GM19324 (cell line): ENCODE data around the gene CD84.
"Not testable (repeated sequence)": the region's sequence is repeated elsewhere in the genome, so short reads cannot be mapped to it uniquely, and the experiment has no call there.

ENCODE experiments used
- ATAC-seq: cut with Tn5 transposase; IDR thresholded peaks from one replicate; pipeline ENCODE4 v1.9.1; 2021; ENCODE audit warnings: mild to moderate bottlenecking, moderate library complexity; ENCODE audit not compliant: unreplicated experiment, low FRiP score

The CD84 gene

DNA sequence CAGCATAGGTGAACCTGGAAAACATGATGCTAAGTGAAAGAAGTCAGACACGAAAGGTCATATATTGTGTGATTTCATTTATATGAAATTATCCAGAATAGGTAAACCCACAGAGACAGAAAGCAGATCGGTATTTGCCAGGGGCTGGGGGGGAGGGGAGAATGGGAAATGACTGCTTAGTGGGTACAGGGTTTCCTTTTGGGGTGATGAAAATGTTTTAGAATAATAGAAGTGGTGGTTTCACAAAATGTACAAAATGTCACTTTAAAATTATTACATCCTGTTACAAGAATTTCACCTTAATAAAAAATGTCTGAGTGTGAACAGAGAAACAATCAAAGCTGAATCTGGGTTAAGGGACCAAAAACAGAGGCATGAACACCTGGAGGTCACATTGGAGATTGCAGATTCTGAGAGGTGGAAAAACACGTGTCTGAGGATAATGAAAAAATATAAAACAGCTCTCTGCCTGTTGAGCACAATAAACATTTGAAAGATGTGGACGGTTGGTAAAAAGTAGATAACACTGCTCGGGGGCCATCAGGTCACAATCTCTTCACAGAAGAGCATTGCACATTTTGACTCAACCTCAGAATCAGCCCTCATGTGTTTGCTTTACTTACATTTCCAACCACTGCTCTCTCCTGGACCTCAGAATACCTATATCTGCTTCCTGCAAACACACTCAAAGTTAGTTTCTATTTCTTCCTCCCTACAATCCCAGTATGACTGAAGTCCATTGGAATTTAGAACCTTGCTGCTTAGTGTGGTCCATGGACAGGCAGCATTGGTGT is 59.5 kb downstream of the CD84 start:
- no peak for ATAC-seq

DNA sequence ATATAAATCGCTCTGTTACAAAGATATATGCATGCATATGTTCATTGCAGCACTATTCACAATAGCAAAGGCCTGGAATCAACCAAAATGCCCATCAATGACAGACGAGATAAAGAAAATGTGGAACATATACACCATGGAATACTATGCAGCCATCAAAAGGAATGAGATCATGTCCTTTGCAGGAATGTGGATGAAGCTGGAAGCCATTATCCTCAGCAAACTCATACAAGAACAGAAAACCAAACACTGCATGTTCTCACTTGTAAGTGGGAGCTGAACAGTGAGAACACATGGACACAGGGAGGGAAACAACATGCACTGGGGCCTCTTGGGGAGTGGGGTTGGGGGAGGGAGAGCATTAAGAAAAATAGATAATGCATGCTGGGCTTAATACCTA is 61.8 kb downstream of the CD84 start:
- ATAC-seq, result not testable (repeated sequence)

DNA sequence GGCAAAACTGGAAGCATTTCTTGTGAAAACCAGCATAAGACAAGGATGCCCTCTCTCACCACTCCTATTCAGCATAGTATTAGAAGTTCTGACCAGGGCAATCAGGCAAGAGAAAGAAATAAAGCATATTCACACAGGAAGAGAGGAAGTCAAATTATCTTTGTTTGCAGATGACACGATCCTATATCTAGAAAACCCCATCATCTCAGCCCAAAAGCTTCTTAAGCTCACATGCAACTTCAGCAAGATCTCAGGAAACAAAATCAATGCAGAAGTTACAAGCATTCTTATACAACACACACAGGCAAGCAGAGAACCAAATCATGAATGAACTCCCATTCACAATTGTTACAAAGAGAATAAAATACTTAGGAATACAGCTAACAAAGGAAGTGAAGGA is 63.4 kb downstream of the CD84 start:
- ATAC-seq, result not testable (repeated sequence)

DNA sequence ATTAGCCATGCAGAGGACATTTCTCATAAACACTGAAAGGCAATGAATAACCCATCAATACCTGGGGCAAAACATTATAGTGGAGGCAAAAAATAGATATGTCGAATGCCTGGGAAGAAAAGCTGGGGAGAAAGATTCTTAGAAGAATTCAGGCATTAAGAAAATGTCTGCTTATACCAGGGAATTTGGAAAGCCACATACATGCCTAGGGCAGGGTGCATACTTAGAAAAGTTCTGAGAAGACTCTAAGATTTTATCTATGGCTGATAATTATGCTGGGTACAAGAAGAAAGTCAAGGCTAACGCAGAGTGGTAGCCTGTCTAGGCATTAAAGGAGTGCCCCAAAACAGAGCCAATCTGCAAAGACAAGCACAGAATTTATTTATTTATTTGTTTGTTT is 74.6 kb downstream of the CD84 start:
- no peak for ATAC-seq

DNA sequence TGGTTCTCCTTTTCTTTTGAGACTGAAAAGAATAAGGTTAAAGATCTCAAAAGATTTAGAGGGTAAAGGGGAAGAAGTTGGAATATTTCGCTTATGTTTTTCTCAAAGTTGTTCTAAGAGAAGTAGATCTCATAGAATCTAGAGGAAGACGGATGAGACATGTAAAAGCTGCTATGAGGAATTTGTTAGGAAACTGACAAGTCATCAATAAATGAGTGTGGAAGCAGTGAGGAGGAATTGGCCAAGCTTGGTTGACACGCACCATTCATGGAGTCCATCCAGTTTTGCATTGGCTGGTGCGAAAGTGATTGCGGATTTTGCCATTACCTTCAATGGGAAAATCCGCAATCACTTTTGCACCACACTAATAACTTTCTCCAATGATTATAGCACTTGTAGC is 76.2 kb downstream of the CD84 start:
- no peak for ATAC-seq

DNA sequence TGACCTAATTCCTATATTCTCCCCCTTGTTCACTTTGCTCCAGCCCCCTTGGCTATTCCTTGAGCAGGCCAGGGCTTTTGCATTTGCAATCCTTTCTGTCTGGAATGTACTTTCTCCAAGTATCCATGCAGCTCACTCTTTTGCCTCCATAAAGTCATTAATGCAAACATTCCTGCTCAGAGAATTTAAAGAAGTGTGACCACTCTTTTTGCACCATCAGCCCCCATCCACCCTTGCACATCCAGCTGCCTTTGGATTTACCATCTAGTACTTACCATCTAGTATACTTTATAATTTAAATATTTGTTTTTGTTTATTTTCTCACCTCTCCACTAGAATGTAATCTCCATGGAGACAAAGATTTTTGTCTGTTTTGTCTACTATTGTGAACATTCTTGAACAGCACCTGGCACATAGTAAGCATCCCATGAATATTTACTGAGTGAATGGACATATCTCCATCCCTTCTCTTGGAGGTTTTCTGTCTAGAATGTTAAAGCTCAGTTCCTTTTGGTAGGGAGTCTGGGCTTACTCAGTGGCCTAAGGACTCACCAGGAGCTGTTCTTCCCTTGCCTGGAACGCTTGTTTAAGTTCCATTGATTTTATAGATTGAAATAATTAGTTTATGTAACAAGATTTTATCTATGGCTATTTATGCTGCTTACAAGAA is 78.8 kb downstream of the CD84 start:
- ATAC-seq, result no peak

DNA sequence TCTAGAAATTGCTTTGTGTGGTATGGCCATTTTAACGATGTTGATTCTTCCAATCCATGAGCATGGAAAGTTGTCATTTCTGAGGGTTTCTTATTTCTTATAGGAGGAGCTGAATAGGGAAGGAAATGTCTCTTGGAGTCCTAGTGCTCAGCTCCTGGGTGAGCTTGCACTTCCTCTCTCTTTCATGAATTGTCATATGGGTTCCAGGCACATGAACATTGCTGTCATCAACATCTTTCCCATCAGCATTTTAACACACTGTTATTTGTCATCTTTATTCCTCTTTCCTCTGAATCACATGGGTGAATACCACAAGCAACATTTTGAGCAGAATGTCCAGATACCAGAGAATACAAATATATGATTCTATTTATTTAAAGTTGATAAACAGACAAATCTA is 79.7 kb downstream of the CD84 start:
- no peak for ATAC-seq

DNA sequence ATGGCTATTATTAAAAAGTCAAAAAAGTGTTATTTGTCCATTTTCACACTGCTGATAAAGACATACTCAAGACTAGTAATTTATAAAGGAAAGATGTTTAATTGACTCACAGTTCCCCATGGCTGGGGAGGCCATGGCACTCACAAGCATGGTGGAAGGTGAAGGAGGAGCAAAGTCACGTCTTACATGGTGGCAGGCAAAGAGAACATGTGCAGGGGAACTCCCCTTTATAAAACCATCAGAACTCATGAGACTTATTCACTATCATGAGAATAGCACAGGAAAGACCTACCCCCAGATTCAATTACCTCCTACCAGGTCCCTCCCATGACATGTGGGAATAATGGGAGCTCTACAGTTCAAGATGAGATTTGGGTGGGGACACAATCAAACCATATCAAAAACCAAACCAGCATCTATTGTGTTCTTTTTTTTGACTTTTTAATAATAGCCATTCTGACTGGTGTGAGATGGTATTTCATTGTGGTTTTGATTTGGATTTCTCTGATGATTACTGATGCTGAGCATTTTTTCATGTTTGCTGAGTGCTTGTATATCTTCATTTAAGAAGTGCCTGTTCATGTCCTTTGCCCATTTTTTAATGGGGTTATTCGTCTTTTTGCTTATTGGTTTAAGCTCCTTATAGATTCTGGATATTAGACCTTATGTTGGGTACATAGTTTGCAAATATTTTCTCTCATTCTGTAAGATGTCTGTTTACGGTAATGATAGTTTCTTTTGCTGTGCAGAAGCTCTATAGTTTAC is 80.8 kb downstream of the CD84 start:
- ATAC-seq, result not testable (repeated sequence)

DNA sequence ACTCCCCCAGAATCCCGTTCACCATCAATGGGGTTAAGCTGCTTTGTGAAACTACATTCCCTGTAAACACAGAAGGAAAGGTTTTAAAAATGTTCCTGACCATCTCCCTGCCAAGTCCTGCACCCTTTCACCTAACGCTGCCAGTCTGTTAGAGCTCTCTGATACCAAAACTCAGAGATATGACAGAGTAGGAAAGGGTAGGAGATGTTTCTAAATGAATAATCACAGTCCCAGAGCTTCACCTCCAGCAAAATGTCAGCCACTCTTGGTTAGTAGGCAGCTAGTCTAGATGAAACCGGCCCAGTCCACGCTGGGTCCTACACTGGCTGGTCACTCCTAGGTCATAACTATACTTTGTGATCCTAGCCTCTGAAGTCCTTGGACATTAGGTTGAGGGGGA is 83.0 kb downstream of the CD84 start:
- ATAC-seq, result no peak

DNA sequence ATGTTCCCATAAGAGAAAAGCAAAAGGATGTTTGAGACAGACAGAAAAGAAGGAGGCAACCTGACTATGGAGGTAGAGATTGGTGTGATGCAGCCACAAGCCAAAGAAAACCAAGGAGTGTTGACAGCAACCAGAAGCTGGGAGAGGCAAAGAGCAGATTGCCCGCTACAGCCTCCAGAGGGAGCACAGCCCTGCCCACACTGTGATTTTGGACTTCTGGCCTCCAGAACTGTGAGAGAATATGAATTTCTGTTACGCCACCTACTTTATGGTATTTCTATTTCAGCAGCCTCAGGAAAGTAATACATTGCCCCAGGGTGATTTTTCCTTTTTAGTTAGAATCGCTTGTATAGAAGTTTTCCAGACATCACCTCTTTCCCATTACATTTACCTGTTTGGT is 84.7 kb downstream of the CD84 start:
- no peak for ATAC-seq

DNA sequence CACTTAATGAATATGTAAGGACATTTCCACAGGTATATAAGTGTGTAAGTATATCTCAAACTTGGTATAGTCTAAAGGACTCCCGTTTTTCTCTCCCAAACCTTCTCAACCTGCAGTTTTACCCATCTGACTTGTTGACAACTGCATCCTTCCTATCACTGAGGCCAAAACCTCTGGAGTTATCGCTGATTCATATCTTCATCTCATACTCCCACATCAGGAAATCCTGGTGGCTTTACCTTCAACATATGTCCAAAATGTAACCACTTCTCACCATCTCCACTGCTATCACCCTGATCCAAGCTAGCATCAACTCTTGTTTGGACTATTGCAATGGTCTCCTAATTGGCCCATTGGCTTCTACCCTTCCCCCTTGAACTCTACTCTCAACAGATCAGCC is 86.7 kb downstream of the CD84 start:
- ATAC-seq, result no peak

DNA sequence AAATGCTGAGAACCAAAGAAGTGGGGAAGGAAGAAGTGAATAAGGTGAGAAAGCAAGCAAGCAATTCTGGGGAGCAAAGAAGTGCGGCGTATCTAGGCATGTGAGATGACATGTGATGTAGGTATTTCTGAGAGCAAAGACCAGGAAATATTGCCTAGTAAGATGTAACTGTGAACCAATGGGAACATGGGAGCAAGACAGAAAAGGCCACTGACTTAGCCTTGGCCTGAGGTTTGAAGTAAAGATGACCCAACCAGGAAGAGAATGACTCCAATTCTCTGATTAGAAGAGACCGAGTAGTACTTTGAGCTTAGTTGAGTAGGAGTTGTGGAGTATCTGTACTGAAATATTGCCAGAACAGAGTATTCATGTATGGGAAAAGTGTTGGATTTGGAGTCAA is 87.3 kb downstream of the CD84 start:
- ATAC-seq, result no peak
